ENCODE results near the gene NPTXR. TPM values are rescaled to one million over a fixed set of nuclear protein-coding genes. Genes with fewer than 3 reads are reported as not detected.

Gene NPTXR
- 1 to 10 TPM in 11 of 12 donors, not detected in 1; 4.1 to 10.0 (median 5.0) TPM for polyA plus RNA-seq (ENCODE audit: insufficient read length in 12 of 12)
- long read RNA-seq, donor 1, full-length matches to known transcripts = 2 of 2 reads
- long read RNA-seq, donor 1, partial matches to known transcripts = 0 of 2 reads
- long read RNA-seq, donor 1, other reads (novel, unspliced or antisense) = 0 of 2 reads
- long read RNA-seq, donor 2 = 0 reads
- long read RNA-seq, donor 3, full-length matches to known transcripts = 1 of 1 reads
- long read RNA-seq, donor 3, partial matches to known transcripts = 0 of 1 reads
- long read RNA-seq, donor 3, other reads (novel, unspliced or antisense) = 0 of 1 reads
- long read RNA-seq, donor 4 = 0 reads
- long read RNA-seq, donor 5, full-length matches to known transcripts = 1 of 1 reads
- long read RNA-seq, donor 5, partial matches to known transcripts = 0 of 1 reads
- long read RNA-seq, donor 5, other reads (novel, unspliced or antisense) = 0 of 1 reads
- long read RNA-seq, donor 6 = 0 reads
- long read RNA-seq, donor 7, full-length matches to known transcripts = 2 of 2 reads
- long read RNA-seq, donor 7, partial matches to known transcripts = 0 of 2 reads
- long read RNA-seq, donor 7, other reads (novel, unspliced or antisense) = 0 of 2 reads
- long read RNA-seq, donor 8, full-length matches to known transcripts = 1 of 1 reads
- long read RNA-seq, donor 8, partial matches to known transcripts = 0 of 1 reads
- long read RNA-seq, donor 8, other reads (novel, unspliced or antisense) = 0 of 1 reads
- long read RNA-seq, donor 9, full-length matches to known transcripts = 1 of 1 reads
- long read RNA-seq, donor 9, partial matches to known transcripts = 0 of 1 reads
- long read RNA-seq, donor 9, other reads (novel, unspliced or antisense) = 0 of 1 reads
- long read RNA-seq, donor 10, full-length matches to known transcripts = 2 of 2 reads
- long read RNA-seq, donor 10, partial matches to known transcripts = 0 of 2 reads
- long read RNA-seq, donor 10, other reads (novel, unspliced or antisense) = 0 of 2 reads
- long read RNA-seq, donor 11, full-length matches to known transcripts = 1 of 1 reads
- long read RNA-seq, donor 11, partial matches to known transcripts = 0 of 1 reads
- long read RNA-seq, donor 11, other reads (novel, unspliced or antisense) = 0 of 1 reads

- peak; percentile 48 for DNase-seq
Observed at GRCh38 chr22:38843657-38844314, at the start of gene NPTXR. TSS of gene NPTXR (minus strand) at chr22:38844028.

DNA sequence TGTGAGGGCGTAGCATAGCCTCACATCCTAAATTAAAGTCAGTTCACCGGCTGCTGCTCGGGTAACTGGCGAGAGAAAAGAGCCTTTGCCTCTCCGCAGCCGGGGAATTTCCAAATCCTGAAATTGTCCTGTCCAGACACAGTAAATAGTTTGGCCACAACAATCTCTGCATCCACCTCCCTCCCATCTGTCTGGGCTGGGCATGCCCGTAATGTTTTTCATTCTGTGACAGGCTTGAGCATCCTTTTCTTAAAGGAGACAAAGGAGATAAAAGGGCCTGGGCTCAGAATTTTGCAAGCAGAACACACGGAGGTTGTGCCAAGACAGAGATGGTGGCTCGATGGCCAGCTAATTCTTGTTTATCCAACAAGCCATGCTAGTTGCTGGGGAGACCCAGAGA lies 47.4 kb upstream of the NPTXR start:
- no peak for DNase-seq

DNA sequence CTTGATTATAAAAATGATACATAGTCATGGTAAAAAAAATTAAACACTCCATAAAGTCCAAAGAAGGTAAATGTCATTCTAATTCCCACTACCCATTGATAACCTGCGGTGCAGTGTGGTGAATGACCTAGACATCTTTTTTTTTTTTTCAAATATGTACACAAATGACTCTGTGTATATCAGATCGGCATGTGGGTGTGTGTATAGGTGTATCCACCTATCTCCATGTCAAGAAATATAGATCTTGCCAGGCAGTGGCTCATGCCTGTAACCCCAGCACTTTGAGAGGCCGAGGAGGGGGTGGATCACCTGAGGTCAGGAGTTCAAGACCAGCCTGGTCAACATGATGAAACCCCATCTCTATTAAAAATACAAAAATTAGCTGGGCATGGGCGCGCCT lies 46.5 kb upstream of the NPTXR start:
- DNase-seq = no peak

DNA sequence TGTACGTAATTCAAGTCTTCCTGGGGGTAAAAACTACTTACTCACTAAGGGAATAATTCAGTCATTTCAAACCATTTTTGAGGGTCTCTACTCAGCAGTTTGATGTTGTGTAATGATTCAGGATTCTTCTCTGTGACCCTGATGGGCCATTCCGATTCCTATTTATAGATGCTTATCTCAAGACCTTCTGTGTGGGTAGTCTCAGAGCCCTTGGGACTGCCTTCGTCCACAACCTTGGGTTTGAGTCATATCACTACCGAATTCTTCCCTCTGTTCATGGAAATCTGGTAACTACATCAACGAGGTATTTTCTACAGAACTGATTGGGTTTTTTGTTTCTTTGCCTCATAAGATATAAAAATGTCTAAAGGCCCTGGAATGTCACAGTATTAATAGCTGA lies 42.5 kb upstream of the NPTXR start:
- DNase-seq = no peak

DNA sequence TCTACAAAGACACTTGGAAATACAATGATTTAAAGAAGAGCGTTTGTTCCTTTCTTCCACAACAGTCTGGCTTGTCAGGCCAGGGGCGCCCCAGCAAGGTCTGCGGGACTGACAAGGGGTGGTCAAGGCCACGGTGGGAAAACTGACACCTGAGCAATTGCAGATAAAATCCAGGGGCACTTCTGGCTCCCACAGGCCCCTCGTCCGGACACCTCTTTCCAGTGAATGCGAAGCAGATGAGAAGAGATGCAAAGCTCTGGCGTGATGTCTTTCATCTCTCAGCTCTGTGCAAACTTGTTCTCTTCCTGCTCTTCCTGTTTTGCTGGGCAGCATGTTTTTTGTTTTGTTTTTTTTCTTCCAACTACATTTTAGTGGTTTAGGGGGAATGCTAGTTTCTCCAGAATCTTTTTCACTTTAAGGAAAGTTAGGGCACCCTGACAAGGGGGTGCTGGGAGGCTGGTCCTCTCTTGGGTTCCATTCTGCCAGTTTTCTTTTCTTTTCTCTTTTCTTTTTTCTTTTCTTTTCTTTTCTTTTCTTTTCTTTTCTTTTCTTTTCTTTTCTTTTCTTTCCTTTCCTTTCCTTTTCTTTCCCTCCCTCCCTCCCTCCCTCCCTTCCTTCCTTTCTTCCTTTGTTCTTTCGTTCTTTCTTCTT lies 39.3 kb upstream of the NPTXR start:
- no peak for DNase-seq

- peak; percentile 31 for DNase-seq
Observed at GRCh38 chr22:38881997-38882879, 38.4 kb upstream of the NPTXR start.

DNA sequence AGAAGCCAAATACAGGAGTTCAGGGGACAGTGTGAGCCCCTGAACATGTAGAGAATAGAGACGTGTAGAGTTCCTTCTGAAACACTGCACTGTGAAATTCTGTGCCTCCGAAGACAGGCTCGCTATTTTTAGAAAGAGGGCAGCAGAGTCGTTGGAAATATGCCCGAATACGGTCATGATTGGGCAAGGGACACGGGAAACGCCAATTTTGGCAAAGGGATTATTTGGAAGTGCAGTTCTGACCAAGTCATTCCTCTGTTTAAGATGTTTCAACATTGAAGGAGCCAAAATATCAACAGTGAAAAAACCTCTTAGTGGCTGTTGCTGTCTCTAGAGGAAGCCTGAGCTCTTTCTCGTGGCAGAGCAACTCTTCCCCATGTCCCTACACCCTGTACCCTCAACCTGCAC lies 37.6 kb upstream of the NPTXR start:
- DNase-seq = peak; percentile 47

DNA sequence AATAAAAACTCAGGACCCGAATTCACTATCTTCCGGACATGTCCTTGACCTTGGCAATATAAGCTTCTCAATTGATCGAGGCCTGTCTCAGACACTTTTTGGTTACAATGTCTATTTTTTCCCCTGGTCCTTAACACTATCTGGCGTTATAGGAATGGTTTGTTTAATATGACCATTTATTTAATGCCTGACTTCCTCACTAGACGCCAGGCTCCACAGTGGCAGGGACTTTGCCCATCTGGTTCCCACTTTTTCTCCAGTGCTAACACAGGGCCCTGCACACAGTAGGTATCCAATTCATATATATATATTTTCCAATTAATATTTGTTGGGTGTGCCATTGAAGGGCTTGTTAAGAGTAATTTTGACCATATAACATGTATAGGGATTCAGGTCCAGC lies 36.1 kb upstream of the NPTXR start:
- DNase-seq = no peak

DNA sequence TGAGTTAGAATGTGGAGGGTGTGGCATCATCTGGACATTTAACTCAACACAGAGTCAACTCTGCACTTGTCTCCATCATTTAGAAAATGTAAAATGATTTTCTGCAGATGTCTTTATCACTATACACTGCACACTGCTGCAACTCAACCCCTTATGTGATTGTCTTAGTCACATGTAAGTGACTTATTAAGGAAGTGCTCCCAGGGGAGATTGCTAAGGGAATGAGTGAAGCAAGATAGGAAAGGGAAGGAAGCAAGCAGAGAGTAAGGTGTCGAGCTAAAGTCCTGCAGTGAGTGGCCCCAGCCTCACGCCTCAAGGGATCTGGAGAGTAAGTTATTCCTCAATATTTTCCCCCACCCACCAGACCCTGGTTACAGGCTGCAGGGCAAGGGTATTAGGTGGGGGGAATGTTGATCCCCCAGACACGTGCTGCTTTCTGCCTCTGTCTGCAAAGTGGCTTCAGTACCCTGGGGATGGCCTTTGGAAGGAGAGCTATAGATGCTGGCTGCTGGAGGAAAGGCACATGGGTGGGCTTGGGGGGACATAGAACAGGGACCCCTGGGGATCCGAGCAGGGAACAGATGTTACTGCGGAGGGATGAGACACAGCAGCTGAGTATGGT lies 35.4 kb upstream of the NPTXR start:
- no peak for DNase-seq

DNA sequence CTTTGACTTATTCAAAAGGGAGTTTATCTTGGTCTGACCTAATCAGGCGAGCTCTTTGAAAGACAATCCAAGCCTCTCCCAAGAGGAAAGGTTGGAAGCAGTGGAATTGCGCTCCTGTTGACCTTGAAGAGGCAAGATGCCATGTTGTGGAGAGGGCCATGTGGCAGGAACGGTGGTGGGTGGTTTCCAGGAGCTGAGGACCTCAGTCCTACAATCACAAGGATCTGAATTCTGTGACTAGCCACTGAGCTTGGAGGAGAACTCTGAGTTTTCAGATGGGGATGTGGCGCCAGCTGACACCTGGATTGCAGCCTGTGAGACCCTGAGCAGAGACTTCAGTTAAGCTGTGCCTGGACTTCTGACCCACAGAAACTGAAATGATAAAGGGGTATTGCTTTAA lies 34.2 kb upstream of the NPTXR start:
- DNase-seq = no peak

DNA sequence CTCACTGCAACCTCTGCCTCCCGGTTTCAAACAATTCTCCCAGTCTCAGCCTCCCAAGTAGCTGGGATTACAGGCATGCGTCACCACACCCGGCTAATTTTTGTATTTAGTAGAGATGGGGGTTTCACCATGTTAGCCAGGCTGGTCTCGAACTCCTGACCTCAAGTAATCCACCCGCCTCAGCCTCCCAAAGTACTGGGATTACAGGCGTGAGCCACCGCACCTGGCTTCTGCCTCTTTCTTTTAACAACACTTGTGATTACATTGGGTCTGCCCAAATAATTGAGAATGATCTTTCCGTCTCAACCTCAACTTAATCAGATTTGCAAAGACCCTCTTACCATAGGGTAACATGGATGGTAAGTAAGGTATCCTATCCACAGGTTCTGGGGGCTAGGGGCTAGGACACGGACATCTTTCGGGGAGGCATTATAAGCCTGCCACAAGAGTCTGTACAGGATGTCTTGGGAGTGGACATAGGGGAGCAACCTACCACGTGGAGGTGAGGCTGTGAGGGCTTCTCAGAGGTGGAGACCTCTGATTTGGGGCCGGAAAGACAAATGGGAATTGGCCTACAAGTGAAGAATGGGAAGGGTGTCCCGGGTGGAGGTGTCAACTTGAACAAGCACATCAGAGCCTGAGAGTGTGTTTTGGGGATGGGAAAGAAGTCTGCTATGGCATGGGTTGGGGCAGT lies 30.8 kb upstream of the NPTXR start:
- DNase-seq = no peak

GRCh38 chr22:38873469-38874411 lies 29.9 kb upstream of the NPTXR start:
- DNase-seq = no peak

- peak; percentile 89 for DNase-seq
Observed at GRCh38 chr22:38872831-38873248, 29.0 kb upstream of the NPTXR start.

- peak; percentile 97 for DNase-seq
Observed at GRCh38 chr22:38872172-38872830, 28.5 kb upstream of the NPTXR start, which contains the start of gene CBX6. TSS of gene CBX6 (minus strand) at chr22:38872216. CDS start at chr22:38872190, 26 bp downstream.

GRCh38 chr22:38871360-38872171 lies 27.7 kb upstream of the NPTXR start:
- no peak for DNase-seq

- DNase-seq = no peak
Observed at GRCh38 chr22:38870791-38871359, 27.0 kb upstream of the NPTXR start.

All from muscle of arm (tissue), 14 donors.